Kidney (tissue), 14 donors: ENCODE results near the gene ODAPH. TPM values are rescaled to one million over a fixed set of nuclear protein-coding genes. Genes with fewer than 3 reads are reported as not detected.

ENCODE experiments used
- DNase-seq, 5 donors: peaks; one replicate each; pipeline ENCODE4 v3.0.0-alpha.2; 2013 to 2020
- FAIRE-seq: peaks from 2 replicates; lab custom pipeline; 2012; peaks lifted over from hg19 to GRCh38; lab: Jason Lieb, UNC
- H3K27ac ChIP-seq, 2 donors: one replicate each; pipeline ENCODE4 v1.7.0; 2013; ENCODE audit warnings: low read depth in 2 of 2, low read length in 2 of 2, inconsistent platforms in 1 of 2
- H3K27me3 ChIP-seq: one replicate; pipeline ENCODE4 v1.7.1; 2013; ENCODE audit warnings: low read length, inconsistent platforms; ENCODE audit not compliant: control insufficient read depth, insufficient read depth
- H3K36me3 ChIP-seq, 3 donors: one replicate each; pipeline versions ENCODE4 v1.7.0 to v1.7.1; 2013; ENCODE audit warnings: low read length in 3 of 3, control low read depth in 1 of 3, inconsistent platforms in 1 of 3; ENCODE audit not compliant: insufficient read depth in 3 of 3, control insufficient read depth in 2 of 3
- H3K4me1 ChIP-seq, 3 donors: one replicate each; pipeline versions ENCODE4 v1.7.0 to v1.7.1; 2013; ENCODE audit warnings: low read length in 3 of 3, inconsistent platforms in 1 of 3, low read depth in 1 of 3; ENCODE audit not compliant: control insufficient read depth in 2 of 3, insufficient read depth in 2 of 3
- H3K4me3 ChIP-seq, 3 donors: one replicate each; pipeline versions ENCODE4 v1.7.0 to v1.8.1; 2013; ENCODE audit warnings: low read length in 3 of 3, control low read depth in 1 of 3, inconsistent platforms in 1 of 3
- H3K9ac ChIP-seq, 3 donors: one replicate each; pipeline versions ENCODE4 v1.7.0 to v1.7.1; 2013; ENCODE audit warnings: low read length in 3 of 3, control low read depth in 1 of 3, inconsistent platforms in 1 of 3
- H3K9me3 ChIP-seq, 3 donors: one replicate each; pipeline versions ENCODE4 v1.7.0 to v1.7.1; 2013; ENCODE audit warnings: low read length in 3 of 3, control low read depth in 1 of 3, inconsistent platforms in 1 of 3; ENCODE audit not compliant: control insufficient read depth in 2 of 3, insufficient read depth in 1 of 3
- CTCF ChIP-seq: IDR thresholded peaks from 3 replicates; pipeline ENCODE4 v1.5.1; 2012; ENCODE audit warnings: mild to moderate bottlenecking, moderate library complexity, borderline replicate concordance; ENCODE audit not compliant: insufficient read depth; ENCODE audit errors: extremely low read depth
- intact Hi-C: fragments of 100-400 bp; cut with DNase I; formaldehyde crosslinking; loops from one replicate; pipeline ENCODE4 v1.11.1; 2022
- polyA plus RNA-seq: library from polyadenylated mRNA; stranded (reverse); fragments of 350-450 nt; fragmentation: Illumina TruSeq; extraction: RNeasy Lipid Tissue Mini Kit (QIAGEN cat#74804); gene quantifications from one replicate; pipeline ENCODE4 v1.2.3, GENCODE V29; 2014; ENCODE audit warnings: low read depth, low replicate concordance; ENCODE audit not compliant: insufficient read depth
- total RNA-seq: library from RNA; stranded (reverse); fragmentation: NEBNext Ultra II Directional; extraction: Animal tissue kit (Norgen Biotek cat#: 25700); gene quantifications from one replicate; pipeline ENCODE4 v1.2.1, GENCODE V29; 2021
- donor health status: control.
- donor health status: control.
- donor health status: control.
- donor health status: control.
- donor health status: control.
- donor health status: DM: yes; HTN: yes; CAD: no.
- donor health status: Normal renal cell carcinoma (clear cell type).

ODAPH gene
- total and polyA plus RNA-seq, 2 donors from 2014 or later: not detected

- FAIRE-seq (no peak), DNase-seq (no peak)
- no peak overlapping the region for H3K9ac ChIP-seq
- H3K4me3 ChIP-seq: no peak overlapping the region
- no peak overlapping the region for H3K27ac ChIP-seq
- no peak for TF ChIP-seq CTCF
- intact Hi-C loops: no loop called here
- no peaks in the 10 kb centered on the region for H3K36me3 ChIP-seq
- no peaks in the 10 kb centered on the region for H3K9me3 ChIP-seq
- H3K27me3 ChIP-seq: no peaks in the 10 kb centered on the region
- H3K4me1 ChIP-seq: no peaks in the 10 kb centered on the region
Observed at GRCh38 chr4:75552452-75552851, 3.4 kb upstream of the ODAPH start.

GRCh38 chr4:75557696-75558095, 1.8 kb downstream of the ODAPH start:
- intact Hi-C loops: no loop called here
- Histone ChIP-seq H3K4me3 (no peak overlapping the region), H3K4me1 (no peaks in the 10 kb centered on the region), H3K36me3 (no peaks in the 10 kb centered on the region), H3K27ac (no peak overlapping the region), H3K9ac (no peak overlapping the region), H3K27me3 (no peaks in the 10 kb centered on the region), H3K9me3 (no peaks in the 10 kb centered on the region)
- no peak for TF ChIP-seq CTCF
- FAIRE-seq (no peak), DNase-seq (no peak)

- Histone ChIP-seq H3K27me3 (no peaks in the 10 kb centered on the region), H3K36me3 (no peaks in the 10 kb centered on the region), H3K9me3 (no peaks in the 10 kb centered on the region), H3K27ac (no peak overlapping the region), H3K4me1 (no peaks in the 10 kb centered on the region), H3K4me3 (no peak overlapping the region), H3K9ac (no peak overlapping the region)
- DNase-seq: peak in 1 of 5 donors; percentile 10
- FAIRE-seq: no peak
- no peak for TF ChIP-seq CTCF
- intact Hi-C loops: no loop called here
Observed at GRCh38 chr4:75561789-75562188, 5.9 kb downstream of the ODAPH start.

- DNase-seq (no peak), FAIRE-seq (no peak)
- no peak overlapping the region for H3K4me3 ChIP-seq
- no peaks in the 10 kb centered on the region for H3K27me3 ChIP-seq
- intact Hi-C loops: no loop called here
- H3K9me3 ChIP-seq: no peaks in the 10 kb centered on the region
- H3K9ac ChIP-seq: no peak overlapping the region
- no peaks in the 10 kb centered on the region for H3K36me3 ChIP-seq
- no peaks in the 10 kb centered on the region for H3K4me1 ChIP-seq
- H3K27ac ChIP-seq: no peak overlapping the region
- TF ChIP-seq CTCF: no peak
Observed at GRCh38 chr4:75564023-75564422, 8.2 kb downstream of the ODAPH start.
